GM18870 (cell line): ENCODE measurements around the gene APPL2.

Experiments used
- ATAC-seq: cut with Tn5 transposase; IDR thresholded peaks from one replicate; pipeline ENCODE4 v1.9.1; 2021; ENCODE audit warnings: moderate library complexity; ENCODE audit not compliant: unreplicated experiment

The APPL2 gene

GRCh38 chr12:105138248-105138647, 97.7 kb downstream of the APPL2 start:
- no peak for ATAC-seq
